ENCODE results near the gene ECI2.

- TF ChIP-seq MYC (IDR thresholded peaks at IDR 0.05; ENCODE audit: low read depth, low read length) = no peak
- no peak for TF ChIP-seq CTCF (IDR thresholded peaks at IDR 0.05; ENCODE audit: low read depth, low read length)
Measured at GRCh38 chr6:4138186-4138585, 2.8 kb upstream of the ECI2 start.
